Non-pigmented ciliary epithelial cell (primary cell): ENCODE results near the gene LILRA6.

ENCODE experiments used
- DNase-seq: peaks from one replicate; pipeline ENCODE4 v3.0.0-alpha.2; 2010; ENCODE audit warnings: low read depth

Gene LILRA6

GRCh38 chr19:54188215-54188871 is 54.2 kb downstream of the LILRA6 start:
- no peak for DNase-seq

DNA sequence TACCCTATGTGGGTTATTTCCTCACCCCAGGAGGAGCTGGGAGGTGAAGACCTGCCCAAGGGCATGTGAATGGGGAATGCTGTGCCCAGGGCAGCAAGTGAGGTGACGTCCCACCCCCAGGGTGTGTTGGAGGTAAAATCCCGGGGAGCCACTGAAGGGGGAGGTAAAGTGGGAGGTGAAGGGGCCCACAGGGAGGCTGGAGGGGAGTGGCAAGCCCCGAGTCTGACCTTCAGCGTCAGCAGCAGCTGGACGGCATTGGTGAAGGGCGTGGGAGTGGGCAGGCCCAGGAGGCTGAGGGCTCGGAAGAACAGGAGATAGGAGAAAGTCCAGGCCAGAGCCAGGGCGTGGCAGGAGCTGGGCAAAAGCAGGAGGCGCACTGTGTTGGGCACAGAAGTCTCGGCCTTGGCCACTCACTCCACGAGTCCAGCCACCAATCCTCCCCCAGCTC is 55.6 kb downstream of the LILRA6 start:
- no peak for DNase-seq
